ENCODE results near the gene CHRDL2. TPM values are rescaled to one million over a fixed set of nuclear protein-coding genes. Genes with fewer than 3 reads are reported as not detected.
A peak's percentile ranks its signal among the peaks of the same experiment; 100 is the strongest.

The CHRDL2 gene
- total RNA-seq, 2 experiments from 2014 or later, result not detected

DNA sequence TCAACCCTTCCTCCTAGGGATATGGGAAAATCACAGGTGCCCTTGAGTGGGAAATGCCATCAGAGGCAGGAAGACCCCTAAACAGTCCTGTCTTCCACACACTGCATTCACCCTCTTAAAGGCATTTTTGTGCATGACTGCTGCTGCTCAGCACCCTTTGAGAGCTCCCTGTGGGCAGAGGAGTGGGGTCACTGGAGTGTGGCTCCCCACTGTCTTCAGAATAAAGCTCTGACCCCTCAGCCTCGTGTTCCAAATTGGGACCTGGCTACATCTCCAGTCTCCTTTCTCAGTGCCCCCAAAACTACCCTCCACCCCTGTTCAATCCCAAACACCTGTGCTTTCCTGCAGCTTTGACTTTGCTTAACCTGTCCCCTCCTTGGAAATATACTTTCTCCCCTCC lies 46.6 kb downstream of the CHRDL2 start:
- H3K27ac Mint-ChIP-seq, result no peak overlapping the region
- no peak for ATAC-seq
- ChIA-PET CTCF (interaction anchor here (0.9 to 8.2 kb wide), 3 partner anchors 16 to 41 kb away, joined by 3 to 54 read pairs (median 4); no protein-coding TSS in a partner anchor), POLR2A (no interaction called here)
- TF ChIP-seq, protein P1, sequence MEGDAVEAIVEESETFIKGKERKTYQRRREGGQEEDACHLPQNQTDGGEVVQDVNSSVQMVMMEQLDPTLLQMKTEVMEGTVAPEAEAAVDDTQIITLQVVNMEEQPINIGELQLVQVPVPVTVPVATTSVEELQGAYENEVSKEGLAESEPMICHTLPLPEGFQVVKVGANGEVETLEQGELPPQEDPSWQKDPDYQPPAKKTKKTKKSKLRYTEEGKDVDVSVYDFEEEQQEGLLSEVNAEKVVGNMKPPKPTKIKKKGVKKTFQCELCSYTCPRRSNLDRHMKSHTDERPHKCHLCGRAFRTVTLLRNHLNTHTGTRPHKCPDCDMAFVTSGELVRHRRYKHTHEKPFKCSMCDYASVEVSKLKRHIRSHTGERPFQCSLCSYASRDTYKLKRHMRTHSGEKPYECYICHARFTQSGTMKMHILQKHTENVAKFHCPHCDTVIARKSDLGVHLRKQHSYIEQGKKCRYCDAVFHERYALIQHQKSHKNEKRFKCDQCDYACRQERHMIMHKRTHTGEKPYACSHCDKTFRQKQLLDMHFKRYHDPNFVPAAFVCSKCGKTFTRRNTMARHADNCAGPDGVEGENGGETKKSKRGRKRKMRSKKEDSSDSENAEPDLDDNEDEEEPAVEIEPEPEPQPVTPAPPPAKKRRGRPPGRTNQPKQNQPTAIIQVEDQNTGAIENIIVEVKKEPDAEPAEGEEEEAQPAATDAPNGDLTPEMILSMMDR (IDR thresholded peaks at IDR 0.05), result no peak
- peaks cover 13% of the 10 kb centered on the region for H3K27me3 Mint-ChIP-seq
- DNase-seq, result no peak
- no peaks in the 10 kb centered on the region for H3K9me3 Mint-ChIP-seq
- H3K4me3 Mint-ChIP-seq, result no peak overlapping the region
- no peaks in the 10 kb centered on the region for H3K36me3 Mint-ChIP-seq (ENCODE audit: low read depth)
- intact Hi-C loops (cut with micrococcal nuclease), result no loop called here
- H3K4me1 Mint-ChIP-seq (ENCODE audit: low read depth), result no peaks in the 10 kb centered on the region

DNA sequence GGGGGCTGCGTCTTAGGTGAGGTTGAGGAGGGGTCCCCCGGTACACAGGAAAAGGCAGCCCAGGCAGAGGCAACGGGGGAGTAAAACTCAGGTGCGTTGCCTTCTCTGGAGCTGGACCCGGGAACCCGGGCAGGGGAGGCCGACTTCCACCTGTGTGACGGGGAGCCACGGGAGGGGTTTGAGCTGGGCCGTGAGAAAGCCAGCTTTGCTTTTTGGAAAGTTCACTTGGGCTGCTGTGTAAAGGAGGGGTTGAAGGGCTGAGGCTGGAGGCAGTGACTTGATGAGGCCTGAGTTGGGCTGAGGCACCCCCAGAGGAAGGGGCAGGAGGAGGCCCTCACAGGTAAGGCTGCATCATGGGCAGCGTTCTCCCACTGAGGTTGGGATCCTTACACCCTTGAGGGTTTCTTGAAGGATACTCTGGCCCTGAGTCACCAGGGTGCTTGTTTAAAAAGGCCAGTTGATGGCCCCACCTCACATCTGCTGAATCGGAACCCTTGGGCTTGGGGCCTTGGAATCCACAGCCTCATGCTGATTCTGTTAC lies 47.2 kb downstream of the CHRDL2 start:
- DNase-seq, result no peak

DNA sequence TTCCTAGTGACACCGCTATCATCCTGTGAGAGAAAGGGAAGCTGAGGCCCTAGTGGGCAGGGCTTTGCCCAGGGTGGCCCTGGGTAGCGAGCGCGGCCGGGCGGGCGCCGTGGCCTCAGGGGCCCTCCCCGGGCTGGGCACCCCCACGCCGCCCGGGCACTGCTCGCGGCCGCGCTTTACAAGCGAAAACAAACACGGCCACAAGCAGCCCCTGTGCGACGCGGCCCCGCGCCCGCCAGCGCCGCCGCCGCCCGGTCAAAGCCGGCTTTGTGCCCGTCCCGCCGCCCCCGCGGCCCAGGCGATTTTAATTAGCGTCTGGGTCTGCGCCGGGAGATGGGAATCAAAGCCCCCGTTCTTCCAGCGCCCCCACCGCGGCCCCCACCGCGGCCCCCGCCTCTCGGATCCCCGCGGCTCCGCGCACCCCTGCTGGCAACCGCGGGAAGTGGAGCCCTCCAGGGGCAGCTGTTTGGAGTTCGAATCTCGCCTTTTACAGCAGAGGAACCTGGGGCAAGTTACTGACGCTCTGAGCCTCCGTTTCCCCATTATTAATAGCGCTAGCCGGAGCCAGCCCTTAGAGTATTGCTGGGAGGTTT lies 47.9 kb downstream of the CHRDL2 start:
- CTCF ChIA-PET, result interaction anchor here (0.5 to 8.2 kb wide), 4 partner anchors 10 to 83 kb away, joined by 3 to 54 read pairs (median 4); no protein-coding TSS in a partner anchor
- TF ChIP-seq, protein P1 (IDR thresholded peaks at IDR 0.05), result peak; percentile 48
- Mint-ChIP-seq H3K9me3 (no peaks in the 10 kb centered on the region), H3K4me1 (ENCODE audit: low read depth) (no peaks in the 10 kb centered on the region), H3K27me3 (peaks cover 13% of the 10 kb centered on the region), H3K4me3 (no peak overlapping the region), H3K27ac (no peak overlapping the region), H3K36me3 (ENCODE audit: low read depth) (no peaks in the 10 kb centered on the region)
- peak; percentile 23 for DNase-seq
- POLR2A ChIA-PET, result no interaction called here
- peak; percentile 45 for ATAC-seq
- intact Hi-C loops (cut with micrococcal nuclease), result no loop called here

More for the DNA sequence above, 47.2 kb downstream of the CHRDL2 start:
- no peak for ATAC-seq
- Mint-ChIP-seq H3K36me3 (ENCODE audit: low read depth) (no peaks in the 10 kb centered on the region), H3K27me3 (peaks cover 13% of the 10 kb centered on the region), H3K4me1 (ENCODE audit: low read depth) (no peaks in the 10 kb centered on the region), H3K27ac (no peak overlapping the region), H3K4me3 (no peak overlapping the region), H3K9me3 (no peaks in the 10 kb centered on the region)
- intact Hi-C loops (cut with micrococcal nuclease), result no loop called here
- POLR2A ChIA-PET, result no interaction called here
- CTCF ChIA-PET, result interaction anchor here (0.5 to 8.2 kb wide), 5 partner anchors 9 to 83 kb away, joined by 3 to 54 read pairs (median 3); no protein-coding TSS in a partner anchor
- TF ChIP-seq, protein P1 (IDR thresholded peaks at IDR 0.05), result no peak

DNA sequence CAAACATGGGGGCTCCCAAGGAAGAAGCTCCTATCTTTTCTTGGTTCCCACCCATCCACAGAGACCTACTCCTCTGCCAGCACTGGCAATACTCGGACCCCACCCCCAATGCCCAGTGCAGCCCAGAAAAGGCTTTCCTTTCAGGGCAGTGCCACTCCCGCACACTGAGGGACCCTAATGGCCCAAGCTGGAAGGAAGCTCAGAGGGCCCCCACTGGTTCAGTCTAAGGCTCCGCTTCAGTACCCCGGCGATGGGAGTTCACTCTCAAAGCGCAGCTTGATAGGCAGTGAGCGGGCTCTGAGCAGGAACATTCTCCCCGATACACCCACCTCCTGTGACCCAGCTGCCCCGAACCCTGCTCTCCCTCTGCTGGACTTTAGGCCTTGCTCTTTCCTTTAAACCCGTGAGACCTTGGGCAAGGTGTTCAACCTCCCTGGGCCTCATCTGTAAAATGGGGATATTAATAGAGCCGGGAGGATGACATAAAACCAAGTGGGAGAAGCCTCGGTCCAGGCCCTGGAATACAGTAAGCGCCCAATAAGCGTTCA lies 48.4 kb downstream of the CHRDL2 start:
- TF ChIP-seq, protein P1 (IDR thresholded peaks at IDR 0.05), result no peak
- Mint-ChIP-seq H3K9me3 (no peaks in the 10 kb centered on the region), H3K27me3 (peaks cover 13% of the 10 kb centered on the region), H3K4me3 (no peak overlapping the region), H3K36me3 (ENCODE audit: low read depth) (no peaks in the 10 kb centered on the region), H3K4me1 (ENCODE audit: low read depth) (no peaks in the 10 kb centered on the region), H3K27ac (no peak overlapping the region)
- POLR2A ChIA-PET, result no interaction called here
- intact Hi-C loops (cut with micrococcal nuclease), result no loop called here
- no peak for ATAC-seq
- DNase-seq, result no peak
- CTCF ChIA-PET, result interaction anchor here (1.4 to 8.2 kb wide), 3 partner anchors 10 to 57 kb away, joined by 3 to 54 read pairs (median 5); no protein-coding TSS in a partner anchor

Data from activated CD8-positive, alpha-beta T cell treated with anti-CD3 and anti-CD28 coated beads for 36 hours (primary cell).